DMS79 (cell line): ENCODE measurements around the gene ICOS.

Experiments
- DNase-seq: peaks from one replicate; lab custom pipeline; 2025; lab: John Stamatoyannopoulos, UW

The ICOS gene

GRCh38 chr2:204010628-204011560 is 74.3 kb downstream of the ICOS start:
- no peak for DNase-seq
